RWPE1 (cell line): ENCODE data around the gene SCLY.

Experiments used
- CTCF ChIA-PET: fragments of 350-600 bp; sonication (Branson Sonifier 250); formaldehyde crosslinking; extraction: SDS; loops from one replicate; lab custom pipeline; 2021; lab: Yijun Ruan, JAX
- POLR2A ChIA-PET: fragments of 400-600 bp; formaldehyde crosslinking; extraction: SDS; loops from one replicate; lab custom pipeline; 2020; ENCODE audit warnings: antibody characterized with exemption; ENCODE audit not compliant: low non-redundant PET; lab: Yijun Ruan, JAX
- DNase-seq: peaks from one replicate; pipeline ENCODE4 v3.0.0; 2012; ENCODE audit warnings: low spot score
- H3K27ac ChIP-seq: fragments of 450-650 bp; 2 replicates; pipeline ENCODE4 v1.5.1; 2017
- TF ChIP-seq, protein P1 (sequence below): fragments of 450-650 bp; conservative IDR thresholded peaks from 2 replicates; pipeline ENCODE4 v1.5.1; 2017; ENCODE audit warnings: low read depth, mild to moderate bottlenecking

Gene SCLY

DNA sequence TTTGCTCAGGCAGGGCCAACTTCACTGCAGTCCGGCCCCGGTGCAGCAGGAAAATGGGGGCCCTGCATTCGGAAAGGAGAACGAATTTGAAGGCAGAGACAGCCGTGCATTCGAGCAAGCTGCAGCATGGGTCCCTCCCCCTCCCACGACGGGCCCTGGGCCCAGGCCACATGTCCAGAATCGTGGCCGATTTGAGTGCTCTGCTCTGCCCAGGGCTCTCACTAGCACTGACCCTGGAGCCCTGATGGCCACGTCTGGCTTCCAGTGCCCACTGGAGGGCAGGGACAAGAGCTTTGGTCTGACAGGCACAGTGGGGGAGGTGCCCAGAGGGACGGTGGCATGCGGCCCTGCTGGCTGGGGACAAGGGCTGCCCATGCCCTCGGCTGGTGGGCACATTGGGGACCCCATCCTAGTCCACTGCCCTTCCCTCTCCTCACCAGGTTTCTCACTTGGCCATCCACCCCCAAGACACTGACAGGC lies 63.2 kb downstream of the SCLY start:
- ChIA-PET POLR2A (no interaction called here), CTCF (no interaction called here)
- H3K27ac ChIP-seq, result no peak overlapping the region
- no peak for DNase-seq
- TF ChIP-seq, protein P1, sequence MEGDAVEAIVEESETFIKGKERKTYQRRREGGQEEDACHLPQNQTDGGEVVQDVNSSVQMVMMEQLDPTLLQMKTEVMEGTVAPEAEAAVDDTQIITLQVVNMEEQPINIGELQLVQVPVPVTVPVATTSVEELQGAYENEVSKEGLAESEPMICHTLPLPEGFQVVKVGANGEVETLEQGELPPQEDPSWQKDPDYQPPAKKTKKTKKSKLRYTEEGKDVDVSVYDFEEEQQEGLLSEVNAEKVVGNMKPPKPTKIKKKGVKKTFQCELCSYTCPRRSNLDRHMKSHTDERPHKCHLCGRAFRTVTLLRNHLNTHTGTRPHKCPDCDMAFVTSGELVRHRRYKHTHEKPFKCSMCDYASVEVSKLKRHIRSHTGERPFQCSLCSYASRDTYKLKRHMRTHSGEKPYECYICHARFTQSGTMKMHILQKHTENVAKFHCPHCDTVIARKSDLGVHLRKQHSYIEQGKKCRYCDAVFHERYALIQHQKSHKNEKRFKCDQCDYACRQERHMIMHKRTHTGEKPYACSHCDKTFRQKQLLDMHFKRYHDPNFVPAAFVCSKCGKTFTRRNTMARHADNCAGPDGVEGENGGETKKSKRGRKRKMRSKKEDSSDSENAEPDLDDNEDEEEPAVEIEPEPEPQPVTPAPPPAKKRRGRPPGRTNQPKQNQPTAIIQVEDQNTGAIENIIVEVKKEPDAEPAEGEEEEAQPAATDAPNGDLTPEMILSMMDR, result no peak

DNA sequence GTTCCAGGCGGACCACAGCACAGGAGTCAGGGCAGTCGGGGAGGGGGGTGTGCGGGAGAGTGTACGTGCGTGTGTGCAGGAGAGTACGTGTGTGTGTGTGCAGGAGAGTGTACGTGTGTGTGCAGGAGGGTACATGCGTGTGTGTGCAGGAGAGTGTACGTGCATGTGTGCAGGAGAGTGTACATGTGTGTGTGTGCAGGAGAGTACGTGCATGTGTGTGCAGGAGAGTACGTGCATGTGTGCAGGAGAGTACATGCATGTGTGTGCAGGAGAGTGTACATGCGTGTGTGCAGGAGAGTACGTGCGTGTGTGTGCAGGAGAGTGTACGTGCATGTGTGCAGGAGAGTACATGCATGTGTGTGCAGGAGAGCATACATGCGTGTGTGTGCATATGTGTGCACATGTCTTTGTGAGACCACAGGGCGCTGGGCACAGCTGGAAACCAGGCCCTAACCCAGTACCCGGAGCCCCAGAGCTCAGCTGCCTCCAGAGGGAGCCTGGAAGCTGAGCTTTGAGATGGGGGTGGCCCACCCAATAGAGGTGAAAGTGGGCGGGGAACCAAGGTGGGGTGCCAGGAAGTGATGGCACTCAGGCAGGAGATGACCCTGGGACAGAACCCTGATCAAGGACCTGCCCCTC lies 63.8 kb downstream of the SCLY start:
- H3K27ac ChIP-seq, result no peak overlapping the region
- ChIA-PET POLR2A (no interaction called here), CTCF (no interaction called here)
- TF ChIP-seq, protein P1, result no peak
- no peak for DNase-seq

DNA sequence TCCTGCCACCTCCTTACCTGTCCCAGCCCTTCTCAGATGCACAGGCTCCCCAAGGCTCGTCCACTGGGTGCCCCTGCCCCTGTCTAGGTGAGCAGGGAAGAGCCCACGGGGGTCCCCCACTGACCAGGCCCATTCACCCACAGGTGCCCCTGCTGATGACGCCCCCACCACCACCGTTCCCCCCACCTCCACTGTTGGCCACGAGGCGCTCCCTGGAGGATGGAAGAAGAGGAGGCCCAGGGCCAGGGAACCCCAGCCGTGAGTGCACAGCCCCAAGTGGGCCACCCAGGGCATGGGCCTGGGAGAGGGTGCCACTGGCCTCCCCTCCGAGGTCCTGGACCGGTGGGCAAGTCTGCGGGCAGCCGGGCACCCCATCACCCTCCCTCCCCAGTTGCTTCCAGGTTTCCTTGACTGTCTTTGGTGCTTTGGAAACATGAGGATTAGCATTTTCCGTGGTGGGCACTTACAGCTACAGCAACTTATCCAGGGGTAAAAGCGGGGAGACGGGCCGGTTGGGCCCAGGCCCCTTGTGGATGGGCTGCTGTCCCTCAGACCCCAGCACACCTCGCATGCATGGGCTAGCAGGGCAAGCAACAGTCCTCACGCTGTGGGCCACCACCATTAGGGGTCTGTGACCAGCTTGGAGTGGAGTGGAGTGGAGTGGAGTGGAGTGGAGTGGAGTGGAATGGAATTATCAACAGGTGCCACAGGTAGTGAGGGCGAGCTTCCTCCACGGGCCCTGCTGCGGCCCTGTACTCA lies 64.5 kb downstream of the SCLY start:
- no peak for DNase-seq
- TF ChIP-seq, protein P1, result no peak
- no peak overlapping the region for H3K27ac ChIP-seq
- POLR2A ChIA-PET, result no interaction called here
- CTCF ChIA-PET, result no interaction called here

DNA sequence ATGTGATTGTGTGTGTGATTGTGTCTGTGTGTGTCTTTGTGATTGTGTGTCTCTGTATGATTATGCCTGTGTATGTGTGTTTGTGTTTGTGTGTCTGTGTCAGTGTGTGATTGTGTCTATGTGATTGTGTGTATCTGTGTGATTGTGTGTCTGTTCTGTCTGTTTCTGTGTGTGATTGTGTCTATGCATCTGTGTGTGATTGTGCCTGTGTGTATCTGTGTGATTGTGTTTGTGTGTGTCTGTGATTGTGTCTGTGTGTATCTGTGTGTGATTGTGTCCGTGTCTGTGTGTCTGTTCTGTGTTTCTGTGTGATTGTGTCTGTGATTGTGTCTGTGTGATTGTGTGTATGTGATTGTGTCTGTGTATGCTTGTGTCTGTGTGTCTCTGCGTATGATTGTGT lies 65.5 kb downstream of the SCLY start:
- ChIA-PET POLR2A (no interaction called here), CTCF (no interaction called here)
- TF ChIP-seq, protein P1, result no peak

DNA sequence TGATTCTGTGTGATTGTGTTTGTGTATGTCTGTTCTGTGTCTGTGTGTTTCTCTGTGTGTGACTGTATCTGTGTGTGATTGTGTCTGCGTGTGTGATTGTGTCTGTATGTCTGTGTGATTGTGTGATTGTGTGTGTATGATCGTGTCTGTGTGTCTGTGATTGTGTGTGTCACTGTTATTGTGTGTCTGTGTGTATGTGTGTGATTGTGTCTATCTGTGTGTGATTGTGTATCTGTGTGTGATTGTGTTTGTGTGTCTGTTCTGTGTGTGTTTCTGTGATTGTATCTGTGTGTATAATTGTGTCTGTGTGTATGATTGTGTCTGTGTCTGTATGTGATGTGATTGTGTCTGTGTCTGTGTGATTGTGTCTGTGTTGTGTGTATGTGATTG lies 66.0 kb downstream of the SCLY start:
- ChIA-PET CTCF (no interaction called here), POLR2A (no interaction called here)
- no peak for DNase-seq
- TF ChIP-seq, protein P1, result no peak
- H3K27ac ChIP-seq, result no peak overlapping the region

More for the DNA sequence above, 65.5 kb downstream of the SCLY start:
- H3K27ac ChIP-seq, result no peak overlapping the region
- DNase-seq, result no peak

DNA sequence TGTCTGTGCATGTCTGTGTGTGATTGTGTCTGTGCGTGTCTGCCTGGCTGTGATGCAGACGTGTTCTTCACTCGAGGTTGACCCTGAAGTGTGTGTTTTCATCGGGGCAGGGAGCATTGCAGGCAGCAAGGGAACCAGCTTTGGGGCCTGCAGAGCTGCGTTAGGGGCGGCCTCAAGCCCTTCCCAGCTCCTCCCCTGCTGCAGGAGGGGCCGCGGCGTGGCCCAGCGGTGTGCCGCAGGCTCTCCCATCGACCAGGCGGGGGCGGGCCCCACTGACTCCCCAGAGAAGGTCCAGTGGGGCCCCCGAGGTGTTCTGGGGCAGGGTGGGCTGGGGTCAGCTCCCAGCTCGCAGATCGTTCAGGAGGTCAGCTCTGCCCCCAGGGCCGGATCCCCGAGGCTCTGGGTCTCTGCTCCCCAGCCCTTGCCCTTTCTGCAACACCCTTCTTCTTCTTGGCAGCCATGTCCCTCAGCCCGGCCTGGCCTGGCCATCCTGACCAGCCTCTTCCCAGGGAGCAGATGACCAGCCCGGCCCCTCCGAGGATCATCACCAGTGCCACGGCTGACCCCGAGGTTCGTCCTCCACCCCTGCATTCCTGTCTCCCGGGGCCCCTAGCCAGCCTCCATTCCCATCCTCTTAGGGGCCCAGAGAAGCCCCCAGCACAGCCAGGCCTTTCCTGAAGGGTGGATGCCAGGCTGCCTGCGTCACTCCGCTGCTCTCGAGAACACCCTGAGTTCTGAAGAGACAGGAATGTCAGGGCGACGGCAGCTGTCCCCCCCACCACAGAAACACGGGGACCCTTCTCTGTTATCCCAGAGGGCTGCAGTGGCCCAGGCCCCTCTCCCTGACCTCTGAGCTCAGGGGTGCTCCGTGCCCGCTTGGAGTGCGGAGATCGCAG lies 66.6 kb downstream of the SCLY start:
- no peak overlapping the region for H3K27ac ChIP-seq
- no peak for DNase-seq
- ChIA-PET POLR2A (interaction anchor here (0.6 kb wide), 1 partner anchor 10 kb away, joined by 3 read pairs; no protein-coding TSS in a partner anchor), CTCF (interaction anchor here (1.3 kb wide), 1 partner anchor 12 kb away, joined by 3 read pairs; no protein-coding TSS in a partner anchor)
- TF ChIP-seq, protein P1, result no peak
